NCI-H2227 (cell line): Measurements from ENCODE around the gene ANKEF1.

Experiments used
- DNase-seq: peaks from one replicate; lab custom pipeline; 2025; ENCODE audit not compliant: unreplicated experiment; lab: John Stamatoyannopoulos, UW

Gene ANKEF1

DNA sequence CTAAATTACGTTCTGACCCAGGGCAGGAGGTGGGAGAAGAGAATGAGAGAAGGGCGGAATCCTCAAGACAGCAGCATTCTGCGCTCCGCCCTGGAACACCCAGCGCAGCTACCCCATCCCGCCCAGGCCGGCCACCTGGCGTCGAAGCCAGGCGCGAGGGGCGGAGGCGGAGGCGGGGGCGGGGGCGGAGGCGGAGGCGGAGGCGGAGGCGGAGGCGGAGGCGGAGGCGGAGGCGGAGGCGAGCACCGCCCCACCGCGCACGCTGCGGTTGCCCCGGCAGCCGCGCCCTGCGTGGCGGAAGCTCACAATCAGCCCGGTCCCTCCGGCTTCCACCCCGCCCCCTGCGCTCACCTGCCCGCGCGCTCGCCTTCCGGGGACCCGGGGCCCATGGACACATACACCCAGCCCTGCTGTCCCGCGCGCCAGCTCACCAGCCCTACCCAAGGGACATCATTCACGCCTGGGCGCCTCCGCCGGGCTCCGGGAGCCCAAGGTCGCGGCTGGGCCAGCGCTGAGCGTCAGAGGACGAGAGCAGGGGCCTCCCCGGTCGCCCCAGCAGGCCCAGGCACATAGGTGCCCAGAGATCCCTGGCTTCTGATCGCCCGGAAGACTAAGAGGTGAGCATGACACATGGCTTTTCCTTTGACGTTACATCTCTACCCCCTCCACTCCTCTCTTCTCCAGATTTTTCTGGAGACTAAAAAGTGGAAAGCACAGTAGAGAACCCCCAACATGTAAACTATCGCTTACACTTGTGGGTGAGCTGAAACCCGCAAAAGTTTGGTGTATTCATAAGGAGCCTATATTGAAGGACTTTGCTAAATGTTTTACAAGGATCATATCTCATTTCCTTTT lies at the start of gene ANKEF1:
Gene ANKEF1, plus strand, starts transcription at position 271 of the 855 bp plus-strand sequence. CDS start 3,315 bp downstream, outside the sequence.
- DNase-seq, result peak; percentile 90

- DNase-seq, result no peak
Observed at GRCh38 chr20:9985281-9985680, 49.5 kb upstream of the ANKEF1 start.

- no peak for DNase-seq
Observed at GRCh38 chr20:9985773-9986172, 49.0 kb upstream of the ANKEF1 start.

DNA sequence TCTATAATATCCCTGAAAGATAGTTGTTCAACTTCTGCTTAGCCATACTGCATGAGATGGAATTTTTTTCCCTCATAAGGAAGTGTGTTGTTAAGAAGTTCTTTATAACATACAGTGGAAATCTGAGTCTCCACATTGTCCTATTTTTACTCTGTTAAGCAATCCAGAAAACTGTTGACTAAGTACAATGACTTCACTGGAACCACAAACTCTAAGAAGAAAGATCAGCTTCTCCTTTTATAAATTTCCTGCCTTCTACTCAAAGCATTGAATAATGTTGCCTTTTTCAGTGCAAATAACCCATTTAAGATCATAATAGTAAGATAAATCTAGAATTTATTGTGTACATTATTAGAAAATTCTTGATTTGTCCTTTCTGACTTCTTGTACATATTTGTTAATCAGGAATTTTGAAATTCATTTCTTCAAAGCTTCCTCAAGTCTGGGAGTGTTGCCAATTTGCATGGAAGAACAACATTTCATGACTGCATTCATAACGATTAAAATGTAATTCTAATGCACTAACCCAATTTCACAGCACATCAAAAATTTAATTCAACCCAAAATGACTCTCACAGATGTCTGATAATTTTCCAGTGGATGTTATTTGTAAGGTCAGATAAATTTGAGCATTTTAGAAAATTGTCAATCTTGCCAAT lies 45.6 kb upstream of the ANKEF1 start:
- no peak for DNase-seq

DNA sequence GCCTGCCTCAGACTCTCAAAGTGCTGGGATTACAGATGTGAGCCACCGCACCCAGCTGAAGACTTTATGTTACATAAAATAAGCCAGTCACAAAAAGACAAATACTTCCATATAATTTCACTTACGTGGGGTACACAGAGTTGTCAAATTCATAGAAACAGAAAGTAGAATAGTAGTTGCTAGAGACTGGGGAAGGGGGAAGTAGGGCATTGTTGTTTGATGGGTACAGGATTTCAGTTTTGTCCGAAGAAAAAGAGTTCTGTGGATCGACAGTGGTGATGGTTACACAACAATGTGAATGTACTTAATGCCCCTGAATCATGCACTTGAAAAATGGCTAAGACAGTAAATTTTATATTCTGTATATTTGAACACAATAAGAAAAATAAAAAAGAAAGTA lies 41.6 kb upstream of the ANKEF1 start:
- no peak for DNase-seq

DNA sequence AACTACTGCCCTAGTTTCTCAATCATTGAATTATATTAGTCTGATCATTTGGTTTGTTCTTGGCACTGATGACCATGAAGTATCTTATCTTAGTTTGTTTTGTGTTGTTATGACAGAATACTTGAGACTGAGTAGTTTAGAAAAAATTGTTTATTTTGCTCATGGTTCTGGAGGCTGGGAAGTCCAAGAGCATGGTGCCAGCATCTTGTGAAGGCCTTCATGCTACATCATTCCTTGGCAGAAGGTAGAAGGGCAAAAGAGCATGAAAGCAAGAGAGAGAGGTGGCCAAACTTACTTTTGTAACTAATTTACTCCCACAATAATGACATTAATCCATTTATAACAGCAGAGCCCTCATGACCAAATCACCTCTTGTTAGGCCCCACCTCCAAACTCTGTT lies 40.1 kb upstream of the ANKEF1 start:
- no peak for DNase-seq

- DNase-seq, result no peak
Observed at GRCh38 chr20:9995510-9996272, 39.1 kb upstream of the ANKEF1 start.

DNA sequence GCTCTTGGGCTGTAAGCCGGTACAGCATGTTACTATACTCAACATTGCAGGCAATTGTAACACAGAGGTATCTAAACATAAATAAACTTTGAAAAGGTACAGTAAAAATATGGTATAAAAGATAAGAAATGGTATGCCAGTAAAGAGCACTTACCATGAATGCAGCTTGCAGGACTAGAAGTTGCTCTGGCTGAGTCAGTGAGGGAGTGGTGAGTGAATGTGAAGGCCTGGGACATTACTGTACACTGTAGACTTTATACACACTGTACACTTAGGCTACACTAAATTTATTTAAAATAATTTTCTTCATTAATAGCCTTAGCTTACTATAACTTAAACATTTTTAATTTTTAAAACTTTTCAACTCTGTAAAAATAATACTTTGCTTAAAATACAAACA lies 37.8 kb upstream of the ANKEF1 start:
- no peak for DNase-seq

- DNase-seq, result no peak
Observed at GRCh38 chr20:9999645-10000044, 35.1 kb upstream of the ANKEF1 start.

- DNase-seq, result no peak
Observed at GRCh38 chr20:10002866-10003265, 31.9 kb upstream of the ANKEF1 start.

DNA sequence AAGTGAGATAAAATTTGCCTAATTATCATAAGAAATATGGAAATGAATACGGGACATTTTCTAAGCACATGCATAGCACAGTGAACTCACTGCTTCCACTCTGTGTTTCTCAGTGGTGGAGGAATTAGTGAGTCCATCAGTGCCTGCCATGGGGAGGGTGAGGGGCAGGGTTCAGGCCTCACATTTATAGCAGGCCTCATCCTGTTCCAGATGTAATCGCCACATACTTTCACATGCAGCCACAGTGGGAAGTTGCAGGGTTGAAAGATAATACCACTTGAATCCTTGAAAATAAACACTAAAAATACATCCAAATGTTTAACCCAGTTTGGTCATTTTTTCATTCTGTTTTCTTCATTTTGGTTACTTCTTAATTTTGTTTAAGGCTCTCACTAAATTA lies 29.9 kb upstream of the ANKEF1 start:
- no peak for DNase-seq

DNA sequence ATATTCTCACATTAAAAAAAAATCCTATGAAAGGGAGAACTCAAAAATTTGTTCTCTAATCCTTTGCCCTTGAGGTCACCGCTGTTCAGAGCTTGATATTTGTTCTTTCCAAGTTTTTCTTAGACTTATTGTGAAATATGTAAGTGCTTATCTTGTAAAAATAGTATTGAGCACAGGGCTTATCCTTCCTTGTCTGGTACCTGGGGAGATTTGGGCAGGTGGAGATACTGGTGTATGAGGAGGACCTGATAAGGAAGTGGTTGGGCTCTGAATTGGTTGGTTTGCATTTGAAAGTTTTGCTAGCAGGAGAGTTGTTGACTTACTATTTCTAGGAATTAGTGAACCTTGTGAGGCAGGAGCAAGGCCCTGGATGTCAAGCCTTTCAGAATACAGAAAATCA lies 28.9 kb upstream of the ANKEF1 start:
- DNase-seq, result no peak

GRCh38 chr20:10006447-10007090 lies 28.2 kb upstream of the ANKEF1 start:
- no peak for DNase-seq

DNA sequence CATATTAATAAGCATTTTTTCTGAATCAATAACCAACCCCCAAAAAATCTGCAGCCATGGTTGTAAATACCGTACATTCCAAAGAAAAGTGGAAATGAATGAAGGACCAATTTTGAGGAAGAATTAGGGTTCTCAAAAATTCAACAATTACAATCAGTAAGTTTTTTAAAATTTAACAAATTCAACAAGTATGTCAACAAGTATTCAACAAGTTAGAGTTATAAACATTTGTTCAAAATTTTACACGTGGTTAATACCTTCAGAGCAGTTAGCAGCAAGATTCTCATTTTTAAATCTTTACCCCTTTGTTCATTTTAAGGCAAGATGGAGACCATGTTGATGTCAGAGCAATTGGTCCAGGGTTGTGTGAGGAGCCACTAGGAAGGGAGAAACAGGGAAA lies 27.6 kb upstream of the ANKEF1 start:
- DNase-seq, result no peak

- no peak for DNase-seq
Observed at GRCh38 chr20:10007747-10008146, 27.0 kb upstream of the ANKEF1 start.

GRCh38 chr20:10012464-10012863 lies 22.3 kb upstream of the ANKEF1 start:
- DNase-seq, result no peak

GRCh38 chr20:10014431-10014830 lies 20.4 kb upstream of the ANKEF1 start:
- no peak for DNase-seq

DNA sequence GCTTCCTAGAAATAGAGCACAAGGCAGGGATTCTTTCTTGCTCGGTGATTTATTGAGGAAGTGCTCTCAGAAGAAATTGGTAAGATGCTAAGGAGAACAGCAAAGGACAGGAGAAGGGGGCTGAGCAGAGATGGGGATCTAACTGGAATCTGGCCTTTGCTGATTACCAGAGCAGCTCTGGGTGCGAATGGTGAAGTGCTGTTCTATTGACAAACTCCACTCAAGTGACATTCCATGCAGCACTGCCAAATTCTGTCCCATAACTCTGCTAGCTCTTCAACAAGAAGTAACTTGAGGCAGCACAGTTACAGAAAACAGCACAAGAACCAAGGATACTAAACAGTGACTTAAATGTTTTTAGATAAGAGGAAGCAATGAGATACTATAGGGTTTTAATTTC lies 13.8 kb upstream of the ANKEF1 start:
- DNase-seq, result no peak

- DNase-seq, result no peak
Observed at GRCh38 chr20:10022625-10023024, 12.2 kb upstream of the ANKEF1 start.

DNA sequence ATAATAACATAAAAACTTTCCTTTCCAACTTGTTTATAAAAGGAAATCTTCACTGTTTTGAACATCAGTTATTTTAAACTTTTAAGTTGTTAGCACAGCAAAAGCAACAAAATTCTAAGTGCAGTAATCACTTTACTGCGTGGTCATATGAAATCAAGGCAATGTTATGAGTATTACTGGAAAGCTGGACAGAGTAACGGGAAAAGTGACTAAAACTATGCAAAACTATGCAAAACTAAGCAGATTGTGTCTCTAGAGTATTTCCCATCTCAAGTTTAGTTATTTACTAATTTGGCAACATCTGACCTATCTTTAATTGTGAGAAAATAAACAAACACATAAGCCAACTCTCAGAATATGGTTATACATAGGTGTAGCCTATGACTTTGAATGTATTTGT lies 10.9 kb upstream of the ANKEF1 start:
- DNase-seq, result no peak
